CD4-positive, alpha-beta T cell treated with Interferon alpha-2 for 1 hour (primary cell): Measurements from ENCODE around the gene WEE2.
A peak's percentile ranks its signal among the peaks of the same experiment; 100 is the strongest.
"Not testable (repeated sequence)": the region's sequence is repeated elsewhere in the genome, so short reads cannot be mapped to it uniquely, and the experiment has no call there.

Experiments used
- DNase-seq, 2 donors: peaks; one replicate each; pipeline ENCODE4 v3.0.0-alpha.2; 2020 to 2022

WEE2 gene

DNA sequence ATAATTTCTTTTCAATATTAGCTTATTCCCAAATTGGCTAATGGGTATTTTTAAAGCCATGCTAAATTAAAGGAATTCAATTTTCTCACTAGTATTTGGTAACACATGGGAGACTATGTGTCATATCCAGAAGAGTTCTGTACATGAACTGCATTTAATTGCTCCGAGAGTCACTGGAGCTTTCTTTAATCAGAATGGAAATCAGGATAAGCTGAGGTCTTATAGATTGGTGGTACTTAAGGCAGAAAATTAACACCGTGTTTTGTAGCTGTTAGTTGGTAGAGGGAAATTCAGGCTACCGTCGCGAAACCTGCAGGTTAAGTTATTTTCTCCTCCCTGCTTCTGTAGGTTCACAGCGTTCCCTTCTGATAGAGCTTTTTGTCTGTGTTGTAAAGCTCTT is at the start of gene WEE2:
TSS of gene WEE2 (plus strand) at position 3 of the 400 bp plus-strand sequence. CDS start 406 bp downstream, outside the sequence.
- DNase-seq, result no peak

DNA sequence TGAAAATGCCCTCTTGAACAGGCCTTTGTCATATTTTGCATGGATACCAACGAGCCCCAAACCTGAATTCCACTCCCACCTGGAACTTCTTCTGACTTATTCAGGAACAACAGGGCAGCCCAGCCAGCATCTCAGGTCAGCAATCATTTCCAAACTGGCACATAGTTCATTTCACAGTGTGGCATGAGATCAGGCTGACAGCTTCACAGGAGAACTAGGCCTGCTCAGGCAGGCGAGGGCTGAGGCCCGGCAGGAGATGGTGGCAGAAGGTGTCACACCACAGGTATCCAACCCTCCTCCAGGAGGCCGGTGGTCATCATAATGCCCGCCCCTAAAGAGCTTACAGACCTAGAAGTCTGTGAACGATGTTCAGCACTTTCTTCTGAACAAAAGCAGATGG is 48.7 kb upstream of the WEE2 start:
- no peak for DNase-seq

DNA sequence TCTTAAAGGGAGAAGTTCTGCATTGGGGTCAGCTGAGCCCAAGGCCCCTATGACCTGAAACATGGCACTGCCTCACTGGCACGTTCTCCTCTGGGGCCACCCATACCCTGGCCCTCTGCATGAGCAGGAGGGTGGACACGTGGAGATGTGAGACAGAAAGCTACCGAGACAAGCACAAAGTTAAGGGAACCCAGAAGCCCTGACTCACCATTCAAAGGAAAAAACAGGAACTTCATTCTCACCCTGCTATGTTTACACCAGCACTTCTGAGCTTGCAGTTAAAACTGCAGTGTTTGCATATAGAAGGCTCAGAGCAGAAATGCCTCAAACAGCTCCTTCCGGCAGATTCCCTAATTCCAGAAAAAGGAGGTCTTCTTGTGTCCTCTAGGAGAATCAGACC is 47.9 kb upstream of the WEE2 start:
- peak in 1 of 2 donors; percentile 24 for DNase-seq

- DNase-seq, result no peak
Observed at GRCh38 chr7:141663081-141663849, 44.9 kb upstream of the WEE2 start.

GRCh38 chr7:141664450-141664849 is 43.7 kb upstream of the WEE2 start:
- no peak for DNase-seq

GRCh38 chr7:141665208-141666035 is 42.7 kb upstream of the WEE2 start:
- DNase-seq, result no peak

DNA sequence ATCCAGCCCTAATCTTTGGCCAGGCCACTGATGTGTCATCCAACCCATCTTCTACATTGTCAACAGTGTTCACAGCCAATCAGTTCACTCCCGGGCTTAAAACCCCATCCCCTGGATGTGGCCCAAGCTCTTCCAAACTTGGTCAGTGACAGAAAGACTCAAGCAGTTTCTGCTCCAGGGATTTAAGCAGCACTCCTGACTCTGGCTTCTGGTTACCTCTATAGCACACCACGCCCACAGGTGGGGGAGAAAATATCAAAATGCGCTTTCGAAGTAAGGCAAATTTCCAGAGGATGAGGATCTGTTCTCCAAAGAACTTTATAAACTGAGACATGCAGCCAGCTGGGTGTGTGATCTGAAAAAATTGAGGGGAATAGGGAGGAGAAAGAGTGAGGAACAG is 42.1 kb upstream of the WEE2 start:
- DNase-seq, result no peak

DNA sequence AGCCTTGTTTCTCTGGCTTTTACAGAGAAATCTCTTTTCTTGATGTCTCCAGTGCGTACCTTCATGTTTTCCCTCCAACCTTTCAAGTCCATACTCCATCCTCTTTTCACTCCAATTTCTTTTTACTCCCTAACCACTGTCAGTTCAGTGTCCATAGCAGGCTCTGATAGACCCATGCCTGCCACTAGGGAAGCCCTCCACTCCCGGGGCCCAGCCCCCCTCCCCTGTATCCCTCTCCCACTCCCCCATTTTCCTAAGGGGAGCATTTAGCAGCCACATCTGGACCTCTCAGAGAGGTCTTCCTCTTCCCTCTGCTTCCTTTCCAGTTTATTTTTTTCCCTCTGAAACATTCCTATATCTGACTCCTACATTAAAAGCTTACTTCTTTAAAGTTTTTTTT is 39.3 kb upstream of the WEE2 start:
- DNase-seq, result no peak

- no peak for DNase-seq
Observed at GRCh38 chr7:141671705-141672496, 36.3 kb upstream of the WEE2 start.

- DNase-seq, result no peak
Observed at GRCh38 chr7:141673346-141673745, 34.8 kb upstream of the WEE2 start.

DNA sequence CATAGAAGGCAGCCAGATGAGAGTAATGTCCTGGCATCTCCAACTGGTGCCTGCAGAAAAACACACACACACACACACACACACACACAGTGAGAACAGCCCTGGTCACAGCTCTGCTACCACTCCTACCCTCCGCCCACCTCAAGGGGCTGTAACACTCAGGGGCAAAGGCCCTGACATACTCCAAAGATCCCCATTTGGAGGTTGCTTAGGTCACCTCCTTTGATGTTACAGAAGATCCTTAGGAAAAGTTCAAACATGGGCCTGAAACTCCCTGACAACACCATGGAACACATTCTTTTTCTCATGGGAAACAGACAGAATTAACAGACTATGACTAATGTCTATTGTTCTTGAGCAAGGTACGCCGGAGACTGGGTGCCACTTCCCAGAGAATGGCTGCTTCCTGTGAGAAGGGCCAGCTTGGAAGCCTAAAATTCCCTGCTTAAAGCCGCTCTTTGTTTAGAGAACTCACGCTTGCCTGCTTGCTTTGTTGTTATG is 33.9 kb upstream of the WEE2 start:
- no peak for DNase-seq

- DNase-seq, result no peak
Observed at GRCh38 chr7:141674702-141675101, 33.5 kb upstream of the WEE2 start.

DNA sequence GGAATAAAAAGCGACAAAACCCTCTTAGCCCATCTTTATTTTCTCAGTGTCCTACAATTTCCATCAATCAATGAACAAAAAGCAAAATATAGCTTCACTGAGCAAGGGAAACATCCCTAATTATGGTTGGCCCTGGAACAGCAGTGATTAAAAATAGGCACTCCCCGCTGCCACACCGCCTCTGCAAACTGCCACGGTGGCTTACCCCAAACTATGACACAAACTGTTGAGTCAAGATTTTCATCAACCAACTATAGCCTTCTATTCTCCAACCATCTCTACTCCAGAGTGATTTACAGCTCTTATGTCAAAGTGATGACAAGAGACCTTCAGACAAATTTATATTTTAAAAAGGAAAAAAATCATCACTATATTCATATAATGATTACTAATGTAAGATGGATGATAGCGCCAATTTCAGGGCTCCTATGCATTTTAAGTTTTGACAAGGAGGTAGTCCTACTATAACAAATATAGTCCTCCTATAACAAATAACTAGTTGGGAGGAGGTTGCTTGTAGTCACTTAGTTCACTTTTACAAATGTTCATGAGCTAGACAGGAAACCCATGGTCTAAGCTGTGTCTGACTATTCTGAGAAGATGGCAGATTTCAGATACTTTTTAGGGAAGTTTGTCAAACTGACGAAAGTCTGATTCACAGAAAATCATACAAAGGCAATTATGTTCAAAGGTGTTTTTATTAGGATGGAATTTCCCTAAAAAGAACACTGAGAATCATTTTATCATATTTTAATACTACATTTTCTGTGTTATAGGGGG is 32.5 kb upstream of the WEE2 start:
- no peak for DNase-seq

- DNase-seq, result no peak
Observed at GRCh38 chr7:141676618-141677017, 31.5 kb upstream of the WEE2 start.

GRCh38 chr7:141679014-141679413 is 29.1 kb upstream of the WEE2 start:
- no peak for DNase-seq

- DNase-seq, result no peak
Observed at GRCh38 chr7:141685285-141686023, 22.7 kb upstream of the WEE2 start.

DNA sequence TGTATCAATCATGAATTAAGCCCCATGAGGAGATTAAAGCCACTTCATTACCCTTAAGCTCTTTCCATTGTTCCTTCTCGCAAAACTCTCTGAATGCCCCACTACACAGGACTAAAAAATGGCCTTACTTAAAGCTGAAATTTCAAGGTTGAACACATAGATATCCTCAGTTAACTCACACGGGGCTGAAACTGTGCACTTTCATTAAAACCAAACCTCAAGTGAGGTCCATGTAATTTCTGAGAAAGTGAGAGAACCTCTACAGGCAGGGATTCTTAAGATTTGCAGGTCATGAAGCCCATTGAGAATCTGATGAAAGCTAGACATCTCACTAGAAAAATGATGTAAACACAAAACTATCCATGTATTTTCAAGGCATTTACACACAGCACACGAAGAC is 22.1 kb upstream of the WEE2 start:
- DNase-seq, result no peak

- no peak for DNase-seq
Observed at GRCh38 chr7:141686670-141687069, 21.5 kb upstream of the WEE2 start.

DNA sequence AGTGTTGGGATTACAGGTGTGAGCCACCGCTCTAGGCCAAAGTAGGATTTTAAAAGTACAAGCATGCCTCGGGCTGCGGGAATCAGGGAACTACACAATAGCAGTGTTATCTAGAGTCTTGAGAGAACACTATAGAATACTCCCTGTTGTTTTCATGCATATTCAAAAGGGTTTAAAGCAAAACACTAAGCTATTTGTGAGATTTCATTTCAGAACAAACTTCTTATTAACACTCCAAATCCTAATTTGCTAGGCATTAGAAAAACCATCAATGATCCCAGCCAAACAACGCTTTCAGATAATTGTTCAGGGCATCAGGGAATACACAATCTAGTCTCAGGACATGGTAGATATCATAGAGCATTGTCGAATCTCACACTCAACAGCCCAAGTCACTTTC is 20.1 kb upstream of the WEE2 start:
- no peak for DNase-seq

- not testable (repeated sequence) for DNase-seq
Observed at GRCh38 chr7:141689072-141689825, 18.9 kb upstream of the WEE2 start.

- no peak for DNase-seq
Observed at GRCh38 chr7:141691540-141691939, 16.6 kb upstream of the WEE2 start.
